T-helper 1 cell (primary cell): ENCODE results near the gene PSMG3.

Experiments
- DNase-seq, 5 donors: peaks; one replicate each; pipeline ENCODE4 v3.0.0-alpha.2; 2012 to 2020

The PSMG3 gene

GRCh38 chr7:1543826-1544177 lies 26.0 kb downstream of the PSMG3 start:
- DNase-seq, result no peak

GRCh38 chr7:1542841-1543747 lies 26.7 kb downstream of the PSMG3 start:
- no peak for DNase-seq

DNA sequence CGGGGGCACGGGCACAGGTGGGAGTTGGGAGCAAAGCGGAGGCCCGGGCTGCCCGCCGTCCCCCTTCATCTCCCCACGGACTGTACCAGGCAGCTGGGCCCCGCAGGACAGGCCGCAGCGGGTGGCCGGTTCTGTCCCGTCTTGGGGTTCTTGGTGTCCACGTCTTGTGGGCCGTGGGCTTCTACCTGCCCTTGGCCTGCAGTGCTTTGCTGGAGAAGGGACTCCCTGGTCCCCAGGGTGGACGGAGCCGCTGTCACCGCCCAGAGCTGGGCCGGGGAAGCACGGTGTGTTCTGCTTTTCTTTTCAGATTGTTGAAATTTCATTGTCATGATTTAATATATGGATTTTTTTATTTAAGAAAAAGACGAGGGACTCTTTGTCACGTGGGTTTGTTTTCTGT lies 27.5 kb downstream of the PSMG3 start:
- peak in 1 of 5 donors; percentile 11 for DNase-seq

- peak in 1 of 5 donors; percentile 10 for DNase-seq
Observed at GRCh38 chr7:1541431-1542162, 28.2 kb downstream of the PSMG3 start.

GRCh38 chr7:1540776-1541271 lies 29.0 kb downstream of the PSMG3 start:
- peak in 2 of 5 donors; percentile 7 to 8 for DNase-seq

- peak in 2 of 5 donors; percentile 6 to 9 for DNase-seq
Observed at GRCh38 chr7:1539882-1540775, 29.7 kb downstream of the PSMG3 start.

DNA sequence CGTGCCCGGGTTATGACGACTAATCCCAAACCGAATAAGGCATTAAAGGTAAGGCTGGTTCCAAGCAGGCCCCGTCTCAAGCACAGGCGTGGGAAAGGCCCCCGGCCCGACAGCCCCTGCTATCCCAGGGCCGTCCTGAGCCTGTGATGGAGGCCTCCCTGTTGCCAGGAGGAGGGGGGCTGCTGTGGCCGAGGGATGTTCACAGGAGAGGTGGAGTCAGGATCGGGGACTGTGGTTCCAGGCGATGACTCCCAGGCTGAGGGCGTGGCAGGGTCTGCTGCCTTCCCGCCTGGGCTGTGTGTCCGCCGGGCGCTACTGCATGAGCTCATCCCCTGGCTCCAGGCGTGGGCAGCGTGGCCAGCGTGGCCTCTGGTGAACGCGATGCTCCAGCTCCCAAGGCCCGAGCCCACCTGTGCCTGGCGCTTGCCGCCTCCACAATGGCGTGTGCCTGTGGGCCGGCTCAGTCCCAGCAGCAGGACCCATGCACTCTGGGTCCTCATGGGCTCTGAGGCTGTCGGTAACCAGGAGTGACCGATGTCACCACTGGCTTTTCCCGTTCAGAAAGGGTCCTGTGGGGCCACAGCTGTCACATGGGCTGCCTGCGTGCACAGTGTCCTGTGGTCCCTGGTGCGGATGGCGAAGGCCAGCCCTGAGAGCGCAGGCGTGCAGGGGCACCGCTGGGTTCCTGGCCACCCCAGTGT lies 30.5 kb downstream of the PSMG3 start:
- DNase-seq, result peak in 1 of 5 donors; percentile 9

DNA sequence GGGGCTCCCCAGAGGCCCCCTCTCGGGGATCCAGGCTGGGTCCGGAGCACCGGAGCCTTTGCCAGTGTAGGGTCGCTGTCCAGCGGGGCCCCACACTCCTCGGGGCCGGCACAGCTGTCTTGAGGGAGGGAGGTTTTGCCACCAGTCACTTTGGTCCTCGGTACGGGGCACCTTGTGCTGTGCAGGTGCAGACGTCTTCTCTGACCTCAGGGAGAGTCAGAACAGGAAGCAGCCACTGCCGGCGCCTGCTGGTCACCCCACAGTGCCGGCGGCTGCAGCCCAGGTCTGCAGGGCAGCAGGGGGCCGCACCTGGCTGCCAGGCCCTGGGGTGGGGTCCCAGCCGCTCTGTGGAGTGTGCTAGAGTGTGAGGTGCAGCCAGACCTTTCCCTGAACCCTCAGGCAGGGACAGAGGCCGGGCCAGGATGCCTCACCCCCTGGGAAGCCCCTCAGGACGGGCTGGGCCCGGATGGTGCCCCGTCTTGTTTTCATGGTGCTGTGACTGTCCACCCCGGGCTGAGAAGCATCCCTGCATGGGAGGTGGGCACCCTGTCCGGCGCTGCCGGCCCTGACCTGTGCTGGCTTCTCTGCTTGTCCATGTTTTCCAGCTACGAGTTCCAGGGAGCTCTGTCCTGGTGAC lies 31.2 kb downstream of the PSMG3 start:
- DNase-seq, result peak in 1 of 5 donors; percentile 10

DNA sequence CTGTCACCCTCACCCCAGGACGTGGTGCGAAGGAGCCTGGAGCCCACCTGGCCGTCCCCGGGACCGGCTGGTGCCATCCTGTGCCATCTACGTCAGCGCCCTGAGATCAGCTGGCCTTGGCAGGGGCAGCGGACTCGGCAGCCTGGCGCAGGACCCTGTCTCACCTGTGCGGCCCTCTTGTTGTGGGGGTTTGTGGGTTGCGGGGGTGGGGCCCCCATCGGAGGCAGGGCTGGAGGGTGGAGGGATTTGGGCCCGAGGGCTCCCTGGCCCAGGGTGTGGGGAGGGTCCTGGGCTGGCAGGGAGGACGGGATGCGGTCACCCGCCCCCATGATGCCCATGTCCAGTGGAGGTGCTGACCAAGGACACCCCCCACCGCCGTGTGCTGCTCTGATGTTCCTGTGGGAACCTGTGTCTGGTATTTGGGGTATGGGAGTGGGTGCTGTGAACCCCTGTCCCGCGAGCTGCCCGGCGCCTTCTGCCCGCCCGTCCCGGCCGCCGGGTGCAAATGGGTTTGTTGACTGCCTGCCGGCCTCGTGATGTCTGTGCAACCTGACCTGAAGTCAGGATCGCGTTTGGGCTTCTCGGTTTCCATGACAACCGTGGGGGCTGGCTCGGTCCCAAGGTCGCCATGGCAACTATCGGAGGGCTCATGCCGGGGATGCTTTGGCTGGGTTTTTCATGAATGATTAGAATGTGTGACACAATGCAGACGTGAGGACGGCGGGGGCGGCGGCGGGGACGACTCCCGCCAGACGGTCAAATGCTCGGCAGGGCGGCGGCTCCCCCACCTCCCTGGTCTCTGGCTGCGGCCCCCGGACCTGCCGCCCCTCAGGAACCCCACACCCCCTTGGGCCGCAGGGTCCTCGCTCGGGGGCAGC lies 32.1 kb downstream of the PSMG3 start:
- peak in 2 of 5 donors; percentile 8 to 14 for DNase-seq

DNA sequence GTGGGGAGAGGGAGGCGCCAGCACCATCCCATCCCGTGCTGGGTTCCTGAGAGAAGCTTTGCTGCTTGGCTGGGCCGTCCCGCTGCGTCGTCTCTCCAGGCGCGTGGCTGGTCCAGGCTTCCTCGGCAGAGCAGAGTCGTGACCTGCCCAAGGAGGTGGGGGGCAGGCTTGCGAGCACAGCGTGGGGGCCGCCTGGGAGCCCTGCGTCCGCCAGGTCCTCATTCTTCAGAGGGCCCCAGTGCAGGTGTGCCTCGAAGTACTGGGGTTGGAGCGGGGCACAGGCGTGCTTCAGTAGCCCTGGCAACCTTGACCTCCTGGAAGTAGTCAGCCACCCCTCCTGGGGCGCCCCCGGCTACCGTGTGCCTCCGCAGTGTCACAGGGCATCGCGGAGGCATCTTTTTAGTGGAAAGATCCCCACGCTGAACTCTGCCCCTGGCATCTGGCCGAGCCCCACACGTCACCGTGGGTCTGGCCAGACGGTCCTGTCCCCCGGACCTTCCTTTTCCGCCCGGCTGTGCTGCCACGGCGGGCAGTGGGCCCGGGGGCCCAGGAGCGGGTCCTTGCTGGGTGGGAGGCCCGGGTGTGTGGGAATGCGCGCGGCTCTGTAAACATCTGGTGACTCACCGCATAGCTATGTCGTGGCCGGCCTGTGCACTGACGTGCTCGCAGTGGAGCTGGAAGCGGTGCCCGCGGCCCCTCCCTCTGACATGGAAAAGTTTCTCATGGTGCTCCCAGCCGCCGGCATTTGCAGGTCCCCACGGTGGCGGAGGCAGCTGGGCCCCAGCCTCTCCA lies 32.9 kb downstream of the PSMG3 start:
- DNase-seq, result peak in 1 of 5 donors; percentile 9

- DNase-seq, result no peak
Observed at GRCh38 chr7:1536455-1536742, 33.4 kb downstream of the PSMG3 start.

- DNase-seq, result no peak
Observed at GRCh38 chr7:1535701-1536454, 34.0 kb downstream of the PSMG3 start.

DNA sequence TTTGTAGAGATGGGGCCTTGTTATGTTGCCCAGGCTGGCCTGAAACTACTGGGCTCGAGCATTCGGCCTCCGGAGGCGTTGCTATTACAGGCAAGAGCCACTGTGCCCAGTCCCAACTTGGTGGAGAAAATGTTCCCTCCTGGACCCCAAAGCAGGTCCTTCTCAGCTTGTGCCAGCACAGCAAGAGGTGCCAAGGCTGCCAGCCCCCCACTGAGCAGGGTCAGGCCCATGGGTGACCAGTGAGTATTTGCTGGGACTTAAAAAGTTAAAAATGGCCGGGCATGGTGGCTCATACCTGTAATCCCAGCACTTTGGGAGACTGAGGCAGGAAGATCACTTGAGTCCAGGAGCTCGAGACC lies 34.8 kb downstream of the PSMG3 start:
- no peak for DNase-seq

DNA sequence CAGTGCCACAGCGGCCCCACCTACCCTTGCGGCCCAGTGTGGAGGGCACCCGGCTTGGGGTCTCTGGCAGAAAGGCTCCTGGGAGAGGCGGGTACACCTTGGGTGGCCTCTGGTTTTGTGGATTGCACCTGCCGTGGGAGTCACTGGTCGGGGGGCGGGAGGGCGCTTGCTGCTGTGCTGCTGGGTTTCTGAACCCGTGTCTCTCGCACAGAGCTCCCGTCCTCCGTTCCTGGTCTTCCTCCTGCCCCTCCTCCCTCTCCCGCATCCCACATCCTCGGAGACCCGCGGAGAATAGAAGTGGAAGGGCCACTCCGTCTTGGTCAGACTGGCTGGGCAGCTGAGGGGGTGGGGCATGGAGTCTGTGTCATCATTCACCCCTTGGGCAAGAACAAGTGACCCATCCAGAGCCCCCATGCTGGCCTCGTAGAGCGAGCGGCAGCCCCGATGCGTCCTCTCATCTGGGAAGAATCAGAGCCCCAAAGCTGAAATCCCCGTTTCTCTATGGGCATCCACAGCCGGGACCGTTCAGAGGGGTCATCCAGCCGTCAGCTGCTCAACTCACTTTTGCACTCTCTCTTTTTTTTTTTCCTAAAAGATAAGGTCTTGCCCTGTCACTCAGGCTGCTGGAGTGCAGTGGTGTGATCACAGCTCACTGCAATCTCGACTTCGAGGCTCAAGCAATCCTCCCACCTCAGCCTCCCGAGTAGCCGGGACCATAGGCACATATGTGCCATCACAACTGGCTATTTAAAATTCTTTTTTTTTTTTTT lies 35.3 kb downstream of the PSMG3 start:
- DNase-seq, result peak in 1 of 5 donors; percentile 7

DNA sequence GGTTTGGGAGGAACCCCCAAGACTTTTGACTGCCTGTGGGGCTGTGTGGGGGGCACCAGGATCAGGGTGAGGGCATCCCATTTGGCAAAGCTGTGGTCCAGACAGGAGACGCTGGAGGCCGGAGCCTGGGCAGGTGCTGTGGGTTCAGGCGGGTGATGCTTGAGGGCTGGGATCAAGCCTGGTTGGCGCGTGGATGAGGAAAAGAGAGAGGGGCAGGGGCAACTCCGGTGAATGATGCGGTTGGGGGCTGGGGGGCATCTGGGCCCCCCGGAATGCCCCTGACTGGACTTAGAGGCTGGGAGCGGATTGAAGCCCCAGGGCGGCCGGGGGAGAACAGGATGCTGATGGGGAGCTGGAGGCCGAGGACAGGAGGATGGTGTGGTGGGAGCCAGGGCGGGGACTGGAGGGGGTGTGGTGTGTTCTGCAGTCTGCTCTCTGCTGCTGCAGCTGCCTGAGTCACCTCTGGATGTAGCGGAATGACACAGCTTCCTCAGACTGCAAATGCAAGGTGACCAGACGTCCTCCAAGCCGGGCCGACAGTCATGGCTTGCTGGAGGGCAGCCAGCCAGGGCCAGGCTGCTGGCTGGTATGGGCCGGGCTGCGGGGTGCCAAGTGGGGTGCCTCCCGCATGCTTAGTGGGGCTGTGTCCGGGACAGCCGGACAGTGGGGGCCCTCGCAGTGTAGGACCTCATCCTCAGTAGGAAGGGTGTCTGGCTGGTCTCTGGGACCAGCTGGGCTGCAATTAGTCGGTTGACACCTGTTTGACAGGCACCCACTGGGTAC lies 36.1 kb downstream of the PSMG3 start:
- peak in 2 of 5 donors; percentile 10 to 61 for DNase-seq

GRCh38 chr7:1533255-1533546 lies 36.6 kb downstream of the PSMG3 start:
- no peak for DNase-seq

- peak in 4 of 5 donors; percentile 26 to 68 (median 48) for DNase-seq
Observed at GRCh38 chr7:1532456-1533254, 37.2 kb downstream of the PSMG3 start.
